Retina (tissue), 1 donor: ENCODE measurements around the gene DOK4.
A peak's percentile ranks its signal among the peaks of the same experiment; 100 is the strongest.

Experiments
- DNase-seq: peaks from one replicate; pipeline ENCODE4 v3.0.0-alpha.2; 2016

Gene DOK4

GRCh38 chr16:57485916-57486857 lies at the start of gene DOK4:
TSS of gene DOK4 (minus strand) at chr16:57486493. CDS start at chr16:57479507, 6,986 bp downstream.
- peak; percentile 52 for DNase-seq

- DNase-seq, result peak; percentile 79
Measured at GRCh38 chr16:57535680-57536305, 49.5 kb upstream of the DOK4 start.

DNA sequence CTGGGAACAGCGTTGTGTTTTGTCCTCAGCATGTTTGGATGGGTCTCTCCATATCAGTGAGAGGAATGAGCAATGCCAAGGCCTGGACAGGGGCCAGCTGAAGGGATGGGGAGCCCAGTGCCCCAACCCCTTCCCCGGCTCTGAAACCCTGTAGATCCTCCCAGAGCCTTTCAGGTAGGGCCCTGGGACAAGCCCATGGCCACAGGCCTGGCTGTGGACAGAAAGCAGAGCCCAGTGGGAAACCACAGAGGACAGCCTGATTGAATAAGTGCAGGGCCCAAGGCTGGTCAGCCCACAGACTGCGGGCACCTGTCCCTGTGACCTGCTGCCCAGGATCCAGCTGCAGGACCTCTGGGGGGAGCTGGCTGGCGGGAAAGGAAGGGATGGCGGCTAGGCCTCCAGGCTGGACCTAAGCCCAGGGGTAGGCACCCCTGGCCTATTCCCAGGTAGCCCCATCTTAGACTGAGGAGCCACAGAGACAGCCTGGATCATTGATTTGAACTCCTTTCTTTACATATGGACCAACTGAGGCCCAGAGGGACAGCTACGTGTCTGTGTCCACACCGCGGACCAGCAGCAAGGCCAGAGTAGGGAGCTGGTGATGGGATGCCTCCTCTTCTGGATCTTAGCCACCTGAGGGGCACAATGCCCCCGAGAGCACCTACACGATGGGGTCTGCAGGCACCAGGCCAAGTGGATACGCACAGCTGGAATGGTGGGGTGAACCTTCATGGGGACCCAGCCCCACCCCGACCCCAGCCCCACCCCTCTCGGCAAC lies 48.8 kb upstream of the DOK4 start:
- no peak for DNase-seq

DNA sequence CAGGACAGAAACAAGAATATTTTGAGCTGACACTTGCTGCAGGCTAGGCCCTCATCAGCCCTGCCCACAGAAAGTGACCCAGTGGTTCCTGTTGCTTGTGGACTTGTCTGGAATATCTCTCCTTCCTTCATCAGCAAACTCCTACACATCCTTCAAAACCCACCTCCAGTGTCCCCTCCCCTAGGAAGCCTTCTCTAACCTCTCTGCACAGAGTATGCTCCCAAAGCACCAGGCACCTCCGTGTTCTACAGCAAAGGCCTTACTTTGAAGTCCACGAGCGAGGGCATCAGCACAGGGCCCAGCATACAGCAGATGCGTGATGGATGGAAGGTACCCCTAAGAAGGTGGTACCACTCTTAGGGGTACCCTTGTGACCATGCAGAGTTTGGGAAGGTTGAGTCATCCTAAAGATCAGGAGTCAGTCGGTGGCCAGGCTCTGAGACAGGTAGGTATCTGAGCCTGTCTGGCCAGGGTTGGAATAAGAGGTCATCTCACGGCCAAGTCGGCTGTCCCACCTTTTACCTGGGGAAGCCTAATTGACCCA lies 48.1 kb upstream of the DOK4 start:
- DNase-seq, result no peak

DNA sequence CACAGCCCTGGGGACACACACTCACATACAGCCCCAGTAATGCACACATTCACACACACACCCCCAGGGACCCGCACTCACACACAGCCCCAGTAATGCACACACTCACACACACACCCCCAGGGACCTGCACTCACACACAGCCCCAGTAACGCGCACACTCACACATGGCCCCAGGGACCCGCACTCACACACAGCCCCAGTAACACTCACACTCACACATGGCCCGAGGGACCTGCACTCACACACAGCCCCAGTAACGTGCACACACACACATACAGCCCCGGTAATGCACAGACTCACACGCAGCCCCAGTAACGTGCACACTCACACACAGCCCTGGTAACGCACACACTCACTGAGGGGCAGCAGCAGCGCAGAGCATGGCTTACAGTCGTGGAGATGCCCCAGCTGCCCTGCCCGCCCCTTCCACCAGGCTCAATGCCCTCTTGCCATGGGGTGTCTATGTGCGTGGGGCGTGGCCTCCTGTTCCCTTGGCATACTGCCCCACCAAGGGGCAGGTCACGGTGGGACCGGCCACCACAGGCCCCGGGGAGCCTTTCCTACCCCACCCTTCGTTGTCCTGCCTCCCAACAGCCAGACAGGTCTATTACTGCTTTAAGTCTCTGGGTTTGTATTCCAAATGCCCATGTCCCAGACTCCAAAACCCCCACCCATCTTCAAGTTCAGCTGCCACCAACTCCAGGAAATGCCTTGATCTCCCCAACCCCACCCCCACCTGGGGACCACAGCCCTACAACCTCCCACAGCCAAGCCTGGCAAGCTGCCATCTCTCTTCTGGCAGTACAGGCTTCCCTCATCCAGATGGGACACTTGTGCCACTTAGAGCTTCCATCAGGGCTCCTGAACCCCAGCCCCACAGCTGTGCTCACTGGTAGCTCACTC lies 47.4 kb upstream of the DOK4 start:
- no peak for DNase-seq

DNA sequence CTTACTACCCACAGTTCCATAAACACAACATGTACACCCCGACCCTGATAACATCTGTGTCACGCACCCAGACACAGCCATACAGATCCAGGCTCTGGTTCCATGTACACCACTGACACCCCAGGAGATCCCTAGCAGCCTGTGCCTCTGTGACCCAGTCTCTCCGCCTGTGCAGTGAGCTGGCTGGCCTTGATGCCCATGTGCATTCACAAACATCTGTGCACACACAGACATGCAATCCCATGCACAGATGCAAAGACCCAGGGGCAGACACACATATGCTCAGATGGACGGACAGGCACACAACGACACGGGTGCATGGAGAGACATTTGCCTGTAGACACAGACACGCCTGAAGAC lies 46.0 kb upstream of the DOK4 start:
- DNase-seq, result no peak

GRCh38 chr16:57531635-57532265 lies 45.5 kb upstream of the DOK4 start:
- no peak for DNase-seq

GRCh38 chr16:57531253-57531575 lies 44.9 kb upstream of the DOK4 start:
- no peak for DNase-seq

DNA sequence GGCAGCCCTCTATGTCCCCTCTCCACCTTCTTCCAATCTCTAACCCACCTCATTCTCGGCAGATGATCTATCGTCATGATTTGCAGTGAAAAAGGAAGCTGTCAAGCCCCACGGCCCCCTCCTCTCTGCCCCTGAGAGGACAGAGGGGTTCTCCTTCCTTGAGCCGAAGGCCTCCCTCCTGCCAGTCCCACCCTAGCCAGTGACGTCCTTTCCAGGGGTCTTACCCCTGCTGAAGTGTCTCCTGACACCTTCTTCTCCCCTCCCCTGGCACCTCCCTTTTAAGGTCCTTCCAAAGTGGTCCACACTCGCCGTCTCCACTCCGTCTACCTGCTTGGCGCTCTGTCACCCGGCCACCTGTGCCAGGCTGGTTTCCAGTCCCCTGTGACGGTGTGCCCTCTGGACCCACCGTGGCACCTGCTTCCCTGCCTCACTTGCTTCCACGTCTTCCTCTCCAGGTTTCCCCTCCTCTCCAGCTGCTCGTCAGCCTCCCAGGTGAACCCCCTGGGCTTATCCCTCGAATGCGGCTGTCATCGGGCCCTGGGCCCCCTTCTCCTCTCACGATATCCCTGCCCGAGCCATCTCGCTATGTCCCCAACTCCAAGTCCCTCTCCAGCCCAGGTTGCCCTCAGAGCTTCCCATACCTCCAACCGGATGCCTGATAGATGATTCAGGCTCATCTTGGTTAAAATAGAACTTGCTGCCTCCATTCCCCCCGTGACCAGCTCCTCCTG lies 44.4 kb upstream of the DOK4 start:
- DNase-seq, result no peak

DNA sequence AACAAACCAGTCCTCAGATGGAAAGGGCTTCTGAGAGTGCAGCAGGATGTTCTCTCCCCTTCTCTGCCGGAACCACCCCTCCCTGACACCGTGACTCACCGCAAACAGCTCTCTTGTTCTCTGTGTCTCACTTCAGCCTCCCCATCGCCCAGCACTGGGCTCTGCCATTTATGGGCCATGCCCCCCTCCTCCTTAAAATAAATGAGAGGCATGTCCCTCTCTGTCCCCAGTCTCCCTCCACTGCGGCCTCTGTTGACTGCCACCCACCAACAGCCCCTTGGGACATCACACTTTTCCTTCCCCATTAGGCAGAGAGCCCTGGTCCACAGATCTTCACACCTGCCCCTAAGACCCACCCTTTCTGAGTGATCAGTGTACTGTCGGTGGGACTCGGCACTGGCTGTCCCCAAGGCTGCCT lies 43.8 kb upstream of the DOK4 start:
- DNase-seq, result no peak

DNA sequence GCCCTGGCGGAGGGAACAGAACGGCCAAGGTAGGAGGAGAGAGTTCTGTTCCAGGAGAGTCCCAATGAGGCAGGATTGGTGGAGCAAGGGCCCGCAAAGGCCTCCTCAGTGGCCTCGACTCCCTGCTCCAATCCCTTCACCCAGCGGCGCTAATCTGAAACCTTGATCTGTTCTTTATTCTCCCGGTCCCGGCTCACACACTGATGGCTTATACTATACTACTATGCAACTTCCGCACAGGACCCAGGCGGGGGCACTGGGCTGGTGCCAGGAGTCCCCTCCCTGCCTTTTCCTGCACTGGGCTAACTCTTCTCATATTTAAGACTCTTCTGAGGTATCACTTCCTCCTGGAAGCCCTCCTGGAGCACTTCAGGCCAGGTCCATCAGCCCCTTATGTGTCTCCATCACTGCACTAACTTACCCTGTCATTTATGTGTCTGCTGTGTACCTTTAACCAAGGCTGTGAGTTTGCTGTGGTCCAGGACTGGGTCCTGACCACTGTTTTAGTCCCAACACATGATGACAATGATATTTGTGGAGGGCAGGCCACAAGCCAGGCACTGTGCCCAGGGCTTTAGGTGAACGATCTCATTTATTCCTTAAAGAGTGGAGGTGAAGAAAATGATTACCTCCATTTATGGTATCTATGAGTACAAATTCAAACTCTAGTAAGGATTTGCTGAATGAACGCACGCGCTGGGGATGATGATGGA lies 43.3 kb upstream of the DOK4 start:
- peak; percentile 28 for DNase-seq

DNA sequence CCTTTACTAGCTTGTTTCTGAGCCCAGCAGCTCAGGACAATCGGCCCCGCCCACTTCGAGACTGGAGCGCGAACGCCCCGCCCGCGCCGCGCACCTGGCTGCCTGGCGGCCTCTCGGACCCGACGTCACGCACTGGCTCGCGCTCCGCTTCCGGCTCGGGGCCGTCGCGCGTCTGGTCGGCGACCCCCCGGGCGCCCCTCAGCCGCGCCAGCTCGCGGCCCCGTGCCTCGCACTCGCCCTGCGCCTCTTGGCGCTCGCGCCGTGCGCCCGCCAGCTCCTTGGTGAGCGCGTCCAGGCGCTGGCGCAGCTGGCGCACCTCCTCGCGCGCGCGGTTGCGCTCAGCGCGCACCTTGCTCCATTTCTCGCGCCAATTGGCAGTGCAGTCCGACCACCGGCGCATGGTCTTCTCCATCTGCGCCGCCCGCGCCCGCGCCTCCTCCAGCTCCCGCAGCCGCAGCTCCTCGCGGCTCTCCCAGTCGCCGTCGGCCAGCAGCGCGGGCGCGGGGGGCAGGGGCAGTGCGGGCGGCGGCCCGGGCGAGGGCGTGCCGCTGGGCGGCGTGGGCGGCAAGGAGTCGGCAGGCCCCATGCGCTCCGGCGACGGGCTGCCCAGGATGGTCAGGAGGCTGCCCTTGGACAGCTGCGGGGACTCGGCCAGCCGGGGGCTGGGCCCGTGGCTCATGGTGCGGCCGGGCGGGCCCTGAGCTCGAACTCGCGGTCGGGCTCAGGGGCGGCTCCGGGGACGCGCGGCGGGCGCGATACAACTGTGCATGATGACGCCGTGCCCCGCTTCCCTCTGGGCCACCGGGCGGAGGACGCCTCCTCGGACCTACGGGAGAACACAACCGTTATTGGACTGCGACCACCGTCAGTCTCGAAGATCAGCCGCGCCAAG lies 42.5 kb upstream of the DOK4 start:
- peak; percentile 32 for DNase-seq

DNA sequence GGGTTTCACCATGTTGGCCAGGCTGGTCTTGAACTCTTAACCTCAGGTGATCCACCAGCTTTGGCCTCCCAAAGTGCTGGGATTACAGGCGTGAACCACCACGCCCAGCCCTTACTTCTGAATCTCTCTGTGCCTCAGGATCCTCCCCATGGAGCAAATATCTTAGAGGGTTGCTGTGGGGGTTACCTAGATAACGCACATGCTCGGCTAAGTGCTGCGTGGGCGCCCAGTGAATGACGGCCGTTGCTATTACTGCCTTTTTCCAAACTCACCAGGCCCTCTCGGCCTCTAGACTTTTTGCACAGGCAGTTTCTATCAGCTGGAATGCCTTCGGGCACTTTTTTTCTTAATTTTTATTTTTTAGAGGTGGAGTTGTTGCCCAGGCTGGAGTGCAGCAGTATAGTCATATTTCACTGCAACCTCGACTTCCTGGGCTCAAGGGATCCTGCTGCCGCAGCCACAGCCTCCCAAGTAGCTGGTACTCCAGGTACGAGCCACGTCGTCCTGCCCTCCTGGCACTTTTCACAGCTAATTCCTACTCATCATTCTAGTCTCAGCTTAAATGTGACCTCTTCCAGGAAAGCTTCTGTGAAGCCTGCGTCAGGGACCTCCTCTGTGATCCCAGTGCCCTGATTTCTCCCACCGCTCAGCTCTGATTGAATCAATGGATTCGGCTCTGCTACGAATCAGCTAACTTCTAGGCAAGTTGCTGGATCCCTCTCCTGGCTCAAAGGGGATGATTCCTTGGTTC lies 41.5 kb upstream of the DOK4 start:
- no peak for DNase-seq

DNA sequence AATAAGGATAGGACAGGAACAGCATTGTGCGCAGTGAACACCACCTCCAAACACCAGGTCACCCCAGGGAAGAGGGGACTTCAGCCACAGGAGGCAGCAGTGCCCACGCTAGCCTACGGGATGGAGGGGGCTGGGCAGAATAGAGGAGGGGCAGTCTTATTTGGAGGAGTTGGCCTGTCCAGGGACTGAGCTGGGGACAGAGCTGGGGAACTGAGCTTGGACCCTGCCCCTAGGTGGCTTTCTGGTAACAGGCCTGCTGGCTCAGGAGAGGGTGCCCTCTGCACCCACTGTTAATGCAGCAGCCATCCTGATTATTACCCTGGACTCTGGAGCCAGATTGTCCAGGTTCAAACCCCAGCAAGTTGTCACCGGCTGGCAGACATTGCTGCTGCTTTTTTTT lies 40.7 kb upstream of the DOK4 start:
- DNase-seq, result no peak

DNA sequence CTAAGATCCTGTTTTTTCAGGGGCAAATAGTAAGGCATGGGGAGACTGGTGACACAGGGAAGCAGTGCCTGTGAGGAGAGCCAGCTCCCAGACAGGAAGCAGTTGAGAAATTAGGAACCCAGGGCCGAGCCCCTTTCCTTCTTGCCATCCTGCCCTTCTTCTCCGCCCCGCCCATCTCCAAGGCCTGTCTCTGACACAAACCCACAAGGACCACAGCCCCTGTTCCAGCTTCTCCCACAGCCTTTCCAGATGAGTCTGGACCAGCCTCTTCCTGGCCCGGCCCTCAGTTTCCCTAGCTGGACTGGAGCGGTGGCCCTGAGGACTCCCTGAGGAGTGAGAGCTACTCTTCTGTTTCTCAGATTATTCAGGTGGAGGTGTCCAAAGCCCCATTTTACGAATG lies 40.2 kb upstream of the DOK4 start:
- DNase-seq, result no peak

GRCh38 chr16:57525761-57526160 lies 39.5 kb upstream of the DOK4 start:
- peak; percentile 19 for DNase-seq

GRCh38 chr16:57522960-57523359 lies 36.7 kb upstream of the DOK4 start:
- no peak for DNase-seq

- DNase-seq, result peak; percentile 80
Measured at GRCh38 chr16:57519796-57520360, 33.6 kb upstream of the DOK4 start.
